ENCODE measurements around the gene SPATA1.

DNA sequence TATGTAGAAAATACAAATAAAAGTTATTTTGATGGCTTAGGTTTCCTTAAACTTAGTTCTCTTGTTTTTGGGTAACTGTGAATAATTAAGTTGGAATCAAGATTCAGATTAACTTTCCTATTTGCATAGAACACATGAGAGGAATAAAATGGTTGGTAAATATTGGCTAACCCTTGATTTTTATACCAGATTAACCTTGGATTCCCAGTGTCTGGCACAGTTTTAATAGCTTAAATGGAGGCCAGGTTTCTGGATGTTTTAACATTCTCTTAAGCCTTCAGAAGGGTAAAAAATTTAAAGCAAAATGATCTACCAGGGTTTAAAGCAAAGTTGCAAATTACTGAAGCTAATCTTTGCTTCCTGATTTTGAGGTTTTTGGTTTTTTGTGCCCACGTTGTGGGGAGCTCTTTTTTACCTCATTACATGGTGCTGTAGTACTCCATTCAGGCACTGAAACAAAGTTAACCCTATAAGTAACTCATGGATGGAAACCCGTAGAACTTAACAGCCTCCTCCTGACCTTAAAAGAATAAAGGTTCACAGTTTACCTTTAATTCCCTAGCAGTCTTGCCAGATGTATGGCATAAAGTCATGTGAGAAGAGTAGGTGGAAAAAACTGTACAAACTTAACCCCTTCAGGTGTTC is 8.4 kb upstream of the SPATA1 start:
- TF ChIP-seq, protein P1, sequence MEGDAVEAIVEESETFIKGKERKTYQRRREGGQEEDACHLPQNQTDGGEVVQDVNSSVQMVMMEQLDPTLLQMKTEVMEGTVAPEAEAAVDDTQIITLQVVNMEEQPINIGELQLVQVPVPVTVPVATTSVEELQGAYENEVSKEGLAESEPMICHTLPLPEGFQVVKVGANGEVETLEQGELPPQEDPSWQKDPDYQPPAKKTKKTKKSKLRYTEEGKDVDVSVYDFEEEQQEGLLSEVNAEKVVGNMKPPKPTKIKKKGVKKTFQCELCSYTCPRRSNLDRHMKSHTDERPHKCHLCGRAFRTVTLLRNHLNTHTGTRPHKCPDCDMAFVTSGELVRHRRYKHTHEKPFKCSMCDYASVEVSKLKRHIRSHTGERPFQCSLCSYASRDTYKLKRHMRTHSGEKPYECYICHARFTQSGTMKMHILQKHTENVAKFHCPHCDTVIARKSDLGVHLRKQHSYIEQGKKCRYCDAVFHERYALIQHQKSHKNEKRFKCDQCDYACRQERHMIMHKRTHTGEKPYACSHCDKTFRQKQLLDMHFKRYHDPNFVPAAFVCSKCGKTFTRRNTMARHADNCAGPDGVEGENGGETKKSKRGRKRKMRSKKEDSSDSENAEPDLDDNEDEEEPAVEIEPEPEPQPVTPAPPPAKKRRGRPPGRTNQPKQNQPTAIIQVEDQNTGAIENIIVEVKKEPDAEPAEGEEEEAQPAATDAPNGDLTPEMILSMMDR (IDR thresholded peaks at IDR 0.05; ENCODE audit: low read depth, low read length), result no peak
- TF ChIP-seq EZH2phosphoT487 (IDR thresholded peaks at IDR 0.05; ENCODE audit: low read depth), result no peak
